ENCODE data around the gene WIPF1. TPM values are rescaled to one million over a fixed set of nuclear protein-coding genes. Genes with fewer than 3 reads are reported as not detected.

WIPF1 gene
- total RNA-seq, 2 donors from 2014 or later: 7.2 to 19.0 TPM

DNA sequence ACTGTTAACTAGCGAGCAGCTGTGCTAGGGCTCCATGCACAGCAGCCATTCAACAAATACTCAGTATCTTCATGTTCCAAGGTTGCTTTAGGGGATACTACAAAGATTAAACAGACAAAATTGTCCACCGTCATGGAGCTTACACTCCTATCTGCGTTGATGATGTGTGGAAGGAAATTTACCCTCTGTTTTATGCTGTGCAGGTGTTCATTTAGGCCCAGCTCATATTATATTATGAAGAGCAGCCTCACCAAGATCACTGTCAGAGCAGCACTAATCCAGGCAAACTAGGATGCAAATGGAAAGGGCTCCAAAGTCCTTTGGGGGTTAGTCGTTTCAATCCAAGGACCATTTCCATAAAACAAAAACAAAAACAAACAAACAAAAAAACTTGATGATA lies 13.4 kb upstream of the WIPF1 start:
- H3K4me1 ChIP-seq (replicated peaks): peaks cover 9% of the 10 kb centered on the region
- TF ChIP-seq POLR2AphosphoS5 (IDR thresholded peaks at IDR 0.05): no peak
- TF ChIP-seq POLR2A (IDR thresholded peaks at IDR 0.05): no peak
- TF ChIP-seq, protein P1, sequence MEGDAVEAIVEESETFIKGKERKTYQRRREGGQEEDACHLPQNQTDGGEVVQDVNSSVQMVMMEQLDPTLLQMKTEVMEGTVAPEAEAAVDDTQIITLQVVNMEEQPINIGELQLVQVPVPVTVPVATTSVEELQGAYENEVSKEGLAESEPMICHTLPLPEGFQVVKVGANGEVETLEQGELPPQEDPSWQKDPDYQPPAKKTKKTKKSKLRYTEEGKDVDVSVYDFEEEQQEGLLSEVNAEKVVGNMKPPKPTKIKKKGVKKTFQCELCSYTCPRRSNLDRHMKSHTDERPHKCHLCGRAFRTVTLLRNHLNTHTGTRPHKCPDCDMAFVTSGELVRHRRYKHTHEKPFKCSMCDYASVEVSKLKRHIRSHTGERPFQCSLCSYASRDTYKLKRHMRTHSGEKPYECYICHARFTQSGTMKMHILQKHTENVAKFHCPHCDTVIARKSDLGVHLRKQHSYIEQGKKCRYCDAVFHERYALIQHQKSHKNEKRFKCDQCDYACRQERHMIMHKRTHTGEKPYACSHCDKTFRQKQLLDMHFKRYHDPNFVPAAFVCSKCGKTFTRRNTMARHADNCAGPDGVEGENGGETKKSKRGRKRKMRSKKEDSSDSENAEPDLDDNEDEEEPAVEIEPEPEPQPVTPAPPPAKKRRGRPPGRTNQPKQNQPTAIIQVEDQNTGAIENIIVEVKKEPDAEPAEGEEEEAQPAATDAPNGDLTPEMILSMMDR (IDR thresholded peaks at IDR 0.05): no peak
- no peaks in the 10 kb centered on the region for H3K27me3 ChIP-seq (replicated peaks; ENCODE audit: insufficient read depth)
- no peaks in the 10 kb centered on the region for H3K36me3 ChIP-seq
- 87% methylated on average over 4 of the region's 4 CpGs for WGBS
- no peaks in the 10 kb centered on the region for H3K9me3 ChIP-seq
- no peak overlapping the region for H3K4me3 ChIP-seq
- no peak for DNase-seq (ENCODE audit: low spot score)
- H3K27ac ChIP-seq: no peak overlapping the region
- intact Hi-C loops (cut with DNase I): no loop called here

DNA sequence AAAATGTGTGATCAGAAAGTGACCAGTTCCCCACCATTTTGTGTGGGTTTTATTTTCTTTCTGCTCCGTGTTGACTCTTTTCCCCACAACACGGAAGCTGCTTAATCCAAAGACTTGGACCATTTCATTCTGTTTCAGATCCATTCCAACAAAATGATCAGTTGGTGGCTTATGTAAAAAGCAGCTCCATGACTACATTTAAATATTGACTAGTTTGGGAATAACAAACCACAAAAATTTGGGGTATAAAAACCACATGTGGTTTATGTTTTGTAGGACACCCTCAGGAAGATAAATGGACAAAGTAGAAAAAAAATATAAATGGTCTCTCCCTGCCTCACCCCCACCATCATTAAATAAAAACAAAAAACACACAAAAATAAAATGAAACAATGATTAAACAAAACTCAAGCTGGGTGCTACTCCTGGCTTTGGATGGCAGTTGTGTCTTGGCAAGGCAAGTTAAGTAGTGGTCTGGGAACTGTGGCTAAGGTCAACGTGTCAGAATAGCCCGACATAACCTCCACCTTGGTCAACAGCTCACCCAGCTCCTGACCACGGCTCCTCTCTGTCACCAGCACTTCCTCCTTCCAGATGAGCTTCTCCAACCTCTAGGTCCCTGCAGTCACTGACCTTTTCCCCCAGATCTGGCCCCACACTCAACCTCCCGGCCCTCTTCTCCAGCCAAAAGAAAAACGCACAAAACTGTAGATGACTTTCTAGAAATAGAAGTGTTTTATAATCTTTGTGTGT lies 12.8 kb upstream of the WIPF1 start:
- no peaks in the 10 kb centered on the region for H3K36me3 ChIP-seq
- 86% methylated on average over 7 of the region's 7 CpGs for WGBS
- H3K4me3 ChIP-seq: no peak overlapping the region
- H3K27me3 ChIP-seq (replicated peaks; ENCODE audit: insufficient read depth): no peaks in the 10 kb centered on the region
- no peak for DNase-seq (ENCODE audit: low spot score)
- TF ChIP-seq POLR2AphosphoS5 (IDR thresholded peaks at IDR 0.05) (no peak), POLR2A (IDR thresholded peaks at IDR 0.05) (no peak)
- TF ChIP-seq, protein P1 (IDR thresholded peaks at IDR 0.05): no peak
- no peak overlapping the region for H3K27ac ChIP-seq
- intact Hi-C loops (cut with DNase I): no loop called here
- peaks cover 9% of the 10 kb centered on the region for H3K4me1 ChIP-seq (replicated peaks)
- no peaks in the 10 kb centered on the region for H3K9me3 ChIP-seq

DNA sequence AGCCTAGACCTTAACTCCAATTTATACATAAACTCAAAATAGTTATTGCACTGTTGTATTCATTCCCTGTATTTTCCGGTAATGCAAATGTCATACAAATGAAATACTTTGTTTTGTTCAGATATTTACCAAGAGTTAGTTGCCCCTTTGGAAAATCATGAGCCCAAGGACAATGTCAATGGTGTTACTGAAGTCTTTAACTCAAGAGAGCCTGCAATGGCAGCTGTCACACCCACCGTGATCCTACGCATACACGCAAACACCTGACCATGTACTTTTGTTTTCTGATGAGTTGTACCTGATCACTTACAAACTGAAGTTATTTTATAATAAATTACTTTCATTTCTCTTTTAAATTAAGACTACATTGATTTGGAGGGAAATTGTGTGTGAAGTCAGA lies 11.7 kb upstream of the WIPF1 start:
- WGBS: 96% methylated on average over 4 of the region's 4 CpGs
- H3K36me3 ChIP-seq: no peaks in the 10 kb centered on the region
- H3K4me3 ChIP-seq: no peak overlapping the region
- intact Hi-C loops (cut with DNase I): loop anchor here (5.0 to 10.0 kb wide), 2 partner anchors 73 to 124 kb away; partner anchors contain the start of gene GPR155
- TF ChIP-seq POLR2A (IDR thresholded peaks at IDR 0.05) (no peak), POLR2AphosphoS5 (IDR thresholded peaks at IDR 0.05) (no peak)
- TF ChIP-seq, protein P1 (IDR thresholded peaks at IDR 0.05): no peak
- H3K9me3 ChIP-seq: no peaks in the 10 kb centered on the region
- no peaks in the 10 kb centered on the region for H3K27me3 ChIP-seq (replicated peaks; ENCODE audit: insufficient read depth)
- DNase-seq (ENCODE audit: low spot score): no peak
- no peak overlapping the region for H3K27ac ChIP-seq
- H3K4me1 ChIP-seq (replicated peaks): peaks cover 9% of the 10 kb centered on the region

DNA sequence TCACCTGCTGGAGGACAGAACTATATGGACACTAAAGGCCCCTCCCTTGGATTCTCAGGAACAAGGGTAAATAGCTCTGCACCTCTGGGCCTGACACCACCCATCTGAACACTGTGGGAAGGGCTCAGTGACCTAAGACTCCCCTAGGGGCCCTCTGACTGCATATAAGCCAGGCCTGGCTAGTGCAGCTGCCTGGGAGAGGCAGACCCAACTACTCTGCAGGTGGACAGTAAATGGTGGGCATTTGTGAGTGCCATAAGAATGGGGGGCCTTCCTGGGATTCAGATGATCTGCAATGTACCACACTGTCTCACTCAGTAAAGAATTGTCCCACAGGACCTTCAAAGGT lies 11.2 kb upstream of the WIPF1 start:
- H3K36me3 ChIP-seq: no peaks in the 10 kb centered on the region
- DNase-seq (ENCODE audit: low spot score): no peak
- intact Hi-C loops (cut with DNase I): loop anchor here (5.0 to 10.0 kb wide), 2 partner anchors 73 to 124 kb away; partner anchors contain the start of gene GPR155
- no peak overlapping the region for H3K27ac ChIP-seq
- H3K4me3 ChIP-seq: no peak overlapping the region
- peaks cover 9% of the 10 kb centered on the region for H3K4me1 ChIP-seq (replicated peaks)
- H3K9me3 ChIP-seq: no peaks in the 10 kb centered on the region
- TF ChIP-seq POLR2A (IDR thresholded peaks at IDR 0.05) (no peak), POLR2AphosphoS5 (IDR thresholded peaks at IDR 0.05) (no peak)
- TF ChIP-seq, protein P1 (IDR thresholded peaks at IDR 0.05): no peak
- H3K27me3 ChIP-seq (replicated peaks; ENCODE audit: insufficient read depth): no peaks in the 10 kb centered on the region
